GM10847 (cell line): ENCODE data around the gene SRCAP.

Source experiments
- POLR2A ChIP-seq: IDR thresholded peaks from 2 replicates; pipeline ENCODE4 v1.6.1; 2011; ENCODE audit not compliant: insufficient read length; ENCODE audit errors: extremely low read depth

Gene SRCAP

GRCh38 chr16:30659507-30660423 is 39.2 kb upstream of the SRCAP start:
- no peak for TF ChIP-seq POLR2A

- TF ChIP-seq POLR2A = no peak
Observed at GRCh38 chr16:30660424-30661261, 38.3 kb upstream of the SRCAP start.

- no peak for TF ChIP-seq POLR2A
Observed at GRCh38 chr16:30662449-30662848, 36.5 kb upstream of the SRCAP start.

- no peak for TF ChIP-seq POLR2A
Observed at GRCh38 chr16:30663038-30663437, 35.9 kb upstream of the SRCAP start.

GRCh38 chr16:30663820-30664219 is 35.2 kb upstream of the SRCAP start:
- TF ChIP-seq POLR2A = no peak

- no peak for TF ChIP-seq POLR2A
Observed at GRCh38 chr16:30664616-30665109, 34.3 kb upstream of the SRCAP start.

- no peak for TF ChIP-seq POLR2A
Observed at GRCh38 chr16:30665155-30665829, 33.7 kb upstream of the SRCAP start.

GRCh38 chr16:30665830-30666190 is 33.2 kb upstream of the SRCAP start:
- TF ChIP-seq POLR2A = no peak

GRCh38 chr16:30666681-30667080 is 32.3 kb upstream of the SRCAP start:
- TF ChIP-seq POLR2A = no peak

GRCh38 chr16:30667361-30667905 is 31.5 kb upstream of the SRCAP start:
- no peak for TF ChIP-seq POLR2A

- no peak for TF ChIP-seq POLR2A
Observed at GRCh38 chr16:30668393-30668792, 30.6 kb upstream of the SRCAP start.

GRCh38 chr16:30669026-30669902 is 29.7 kb upstream of the SRCAP start:
- no peak for TF ChIP-seq POLR2A

GRCh38 chr16:30669903-30670824 is 28.8 kb upstream of the SRCAP start:
- TF ChIP-seq POLR2A = no peak

GRCh38 chr16:30675143-30675542 is 23.8 kb upstream of the SRCAP start:
- TF ChIP-seq POLR2A = no peak
